NB4 (cell line): ENCODE results near the gene DAPK1.

Experiments
- CTCF ChIP-seq: IDR thresholded peaks from one replicate; pipeline ENCODE4 v1.5.1; 2012; ENCODE audit warnings: low read depth, low read length
- POLR2A ChIP-seq: IDR thresholded peaks from 2 replicates; pipeline ENCODE4 v1.6.1; 2011; ENCODE audit warnings: mild to moderate bottlenecking; ENCODE audit not compliant: insufficient read length; ENCODE audit errors: extremely low read depth
- TF ChIP-seq, protein P1 (sequence below): IDR thresholded peaks from 2 replicates; pipeline ENCODE4 v1.6.1; 2011; ENCODE audit warnings: low read depth, low read length

DNA sequence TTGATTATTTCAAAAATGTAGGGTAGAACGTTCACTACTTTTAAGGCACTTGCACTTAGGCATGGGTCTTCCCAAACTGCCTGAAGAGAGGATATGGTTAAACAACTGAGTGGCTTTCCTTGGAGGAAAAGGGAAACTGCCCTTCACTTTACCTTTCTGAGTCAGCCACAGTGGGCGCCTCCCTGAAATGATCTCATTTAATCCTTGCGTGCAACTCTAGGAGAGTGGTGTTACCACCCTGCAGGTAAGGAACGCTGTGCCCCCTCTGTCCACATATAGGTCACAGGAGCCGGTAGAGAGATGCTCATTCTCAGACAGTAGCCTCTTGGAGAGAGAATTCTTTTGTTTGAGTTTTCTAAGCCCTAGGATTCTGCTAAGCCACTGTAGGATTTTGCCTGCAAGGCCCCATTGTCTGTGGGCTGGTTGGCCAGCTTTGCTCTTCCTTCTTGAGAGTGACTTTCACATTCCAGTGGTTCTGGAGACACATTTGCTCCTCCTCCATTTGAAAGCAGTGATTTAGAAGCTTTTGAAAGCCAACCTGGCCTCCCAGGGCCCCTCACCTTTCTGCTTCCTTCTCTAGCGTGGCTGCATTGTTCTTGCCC is 118.0 kb downstream of the DAPK1 start:
- TF ChIP-seq CTCF (no peak), POLR2A (no peak)
- TF ChIP-seq, protein P1, sequence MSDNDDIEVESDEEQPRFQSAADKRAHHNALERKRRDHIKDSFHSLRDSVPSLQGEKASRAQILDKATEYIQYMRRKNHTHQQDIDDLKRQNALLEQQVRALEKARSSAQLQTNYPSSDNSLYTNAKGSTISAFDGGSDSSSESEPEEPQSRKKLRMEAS, result no peak
